ENCODE data around the gene GPR6.

The GPR6 gene

DNA sequence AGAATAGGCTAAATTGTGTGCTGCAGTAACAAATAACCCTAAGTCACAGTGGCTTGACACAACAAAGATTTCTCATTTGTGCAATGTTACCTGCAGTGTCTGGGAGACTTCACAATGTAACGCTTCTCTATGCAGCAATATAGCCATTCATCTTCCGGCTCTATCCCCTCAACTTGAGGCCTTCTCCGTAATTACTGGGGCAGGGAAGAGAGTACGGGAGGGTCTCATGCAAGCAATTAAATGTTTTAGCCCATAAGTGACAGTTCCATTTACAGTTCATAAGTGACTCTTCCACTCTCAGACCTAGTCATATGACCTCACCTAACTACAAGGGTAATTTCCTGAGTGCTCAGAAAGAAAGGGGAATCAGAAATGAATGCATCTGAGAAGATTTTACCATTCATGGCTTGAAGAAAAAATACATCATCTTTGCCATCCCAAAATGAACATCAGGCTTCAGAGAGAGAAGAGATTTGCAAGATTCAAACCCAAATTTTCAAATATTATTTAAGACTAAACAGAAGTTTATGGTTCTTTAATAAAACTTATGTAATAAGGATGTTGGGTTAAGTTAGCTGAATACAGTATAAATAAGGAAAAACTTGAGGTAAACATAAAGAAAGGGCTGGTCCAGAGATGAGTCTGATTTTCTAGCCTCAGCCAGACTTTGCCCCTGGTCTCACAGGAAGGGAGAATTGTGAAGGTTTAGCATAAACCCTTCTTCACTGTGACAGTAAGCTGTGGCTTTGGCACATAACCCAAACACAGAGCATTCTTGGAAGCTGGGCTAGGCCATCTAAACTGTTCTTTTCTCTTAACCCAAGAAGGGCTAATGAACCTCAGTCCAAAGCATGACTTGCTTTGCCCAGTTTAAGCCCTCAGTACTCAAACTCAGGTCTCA, 13.3 kb downstream of the GPR6 start:
- DNase-seq (ENCODE audit: low read depth) = no peak
- no peak overlapping the region for H3K4me3 ChIP-seq (ENCODE audit: low read depth, low read length)

DNA sequence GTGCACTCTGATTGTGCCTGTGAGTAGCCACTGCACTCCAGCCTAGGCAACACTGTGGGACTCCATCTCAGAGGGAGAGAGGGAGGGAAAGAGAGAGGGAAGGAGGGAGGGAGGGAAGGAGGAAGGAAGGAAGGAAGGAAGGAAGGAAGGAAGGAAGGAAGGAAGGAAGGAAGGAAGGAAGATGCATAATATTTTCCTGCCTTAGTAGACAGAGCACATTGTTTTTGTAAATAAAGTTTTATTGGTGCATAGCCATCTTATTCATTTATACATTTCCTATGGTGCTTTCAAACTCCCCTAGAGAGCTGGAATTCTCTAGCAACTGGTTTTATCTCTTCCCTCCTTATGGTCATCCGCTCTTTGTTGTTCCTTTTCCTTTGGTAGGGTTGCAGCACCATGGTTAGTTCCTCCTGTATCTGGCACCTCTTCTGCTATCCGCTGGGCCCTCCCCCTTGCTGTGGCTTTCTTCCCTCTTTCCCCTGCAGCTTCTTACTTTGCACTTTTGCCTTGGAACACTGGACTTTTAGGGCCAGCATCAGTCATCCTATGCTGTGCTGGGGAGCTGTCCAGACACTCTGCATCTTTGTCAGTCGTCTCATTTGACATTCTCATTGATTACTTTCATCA, 20.2 kb downstream of the GPR6 start:
- no peak for DNase-seq (ENCODE audit: low read depth)
- no peak overlapping the region for H3K4me3 ChIP-seq (ENCODE audit: low read depth, low read length)

DNA sequence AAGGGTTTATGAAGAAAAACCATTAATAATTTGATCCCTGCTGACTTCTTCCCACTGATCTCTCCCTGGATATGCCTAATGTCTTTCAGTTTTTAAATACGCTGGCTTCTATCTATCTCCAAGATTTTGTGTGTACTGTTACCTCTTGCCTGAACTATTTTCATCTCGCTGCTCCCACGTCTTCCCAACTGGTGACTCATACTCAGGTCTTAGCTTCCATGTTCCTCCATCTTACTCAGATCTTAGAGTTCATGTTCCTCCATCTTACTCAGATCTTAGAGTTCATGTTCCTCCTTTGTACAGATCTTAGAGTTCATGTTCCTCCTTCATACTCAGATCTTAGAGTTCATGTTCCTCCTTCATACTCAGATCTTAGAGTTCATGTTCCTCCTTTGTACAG, 21.6 kb downstream of the GPR6 start:
- no peak overlapping the region for H3K4me3 ChIP-seq (ENCODE audit: low read depth, low read length)
- no peak for DNase-seq (ENCODE audit: low read depth)

DNA sequence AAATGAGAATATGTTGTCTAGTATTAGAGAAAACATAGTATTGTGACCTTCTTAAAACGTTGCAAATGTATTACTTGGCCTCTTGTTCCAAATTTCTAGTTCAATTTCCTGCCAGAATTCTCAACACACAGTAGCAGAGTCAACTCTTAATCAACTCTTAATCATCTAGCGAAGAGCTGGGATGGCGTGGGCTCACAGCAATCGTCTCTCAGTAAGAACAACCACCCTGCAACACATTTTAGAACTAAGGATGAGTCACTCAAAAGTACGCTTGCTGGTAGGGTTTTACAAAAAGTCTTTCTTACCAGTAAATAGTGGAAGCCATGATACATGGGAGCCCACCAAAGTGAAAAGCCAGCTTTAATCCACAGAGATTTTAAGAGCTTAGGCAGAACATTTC, 24.6 kb downstream of the GPR6 start:
- H3K4me3 ChIP-seq (ENCODE audit: low read depth, low read length) = no peak overlapping the region
- DNase-seq (ENCODE audit: low read depth) = no peak

DNA sequence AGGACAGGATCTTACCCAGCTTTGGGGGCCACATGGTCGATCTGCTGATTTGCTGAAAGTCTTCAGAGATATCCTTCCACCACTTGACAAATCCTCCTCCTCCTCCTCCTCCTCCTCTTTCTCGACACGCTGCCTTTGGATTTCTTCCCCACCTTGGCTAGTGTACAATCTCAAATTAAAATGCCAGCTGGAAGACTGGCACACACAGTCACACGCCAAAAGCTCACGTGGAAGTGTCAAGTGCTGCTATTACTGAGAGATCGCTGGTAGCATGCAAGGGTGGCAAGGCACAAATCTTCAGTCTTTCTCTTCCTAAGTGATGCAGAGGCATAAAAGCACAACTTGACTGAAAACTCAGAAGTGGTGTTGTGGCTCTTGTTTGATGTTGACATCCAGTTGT, 35.3 kb downstream of the GPR6 start:
- no peak overlapping the region for H3K4me3 ChIP-seq (ENCODE audit: low read depth, low read length)
- DNase-seq (ENCODE audit: low read depth) = no peak

DNA sequence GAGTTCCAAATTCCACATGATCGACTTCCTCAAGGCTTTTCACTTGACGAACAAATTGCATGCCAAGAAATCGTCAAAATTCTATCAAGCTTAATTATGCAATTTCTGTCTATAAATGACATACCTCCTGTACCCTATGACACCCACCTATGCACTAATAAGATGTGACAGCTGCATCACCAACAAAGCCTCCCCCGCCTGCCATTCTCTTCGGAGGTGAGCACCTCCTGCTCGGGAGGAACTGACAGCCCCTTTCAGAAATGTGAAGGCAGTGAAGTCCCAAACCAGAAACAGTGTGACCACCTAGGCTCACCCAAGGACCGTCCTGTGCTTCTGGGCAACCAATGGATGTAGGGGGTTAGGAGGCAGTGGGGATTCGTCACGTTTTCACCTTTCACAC, 37.1 kb downstream of the GPR6 start:
- no peak overlapping the region for H3K4me3 ChIP-seq (ENCODE audit: low read depth, low read length)
- DNase-seq (ENCODE audit: low read depth) = no peak

DNA sequence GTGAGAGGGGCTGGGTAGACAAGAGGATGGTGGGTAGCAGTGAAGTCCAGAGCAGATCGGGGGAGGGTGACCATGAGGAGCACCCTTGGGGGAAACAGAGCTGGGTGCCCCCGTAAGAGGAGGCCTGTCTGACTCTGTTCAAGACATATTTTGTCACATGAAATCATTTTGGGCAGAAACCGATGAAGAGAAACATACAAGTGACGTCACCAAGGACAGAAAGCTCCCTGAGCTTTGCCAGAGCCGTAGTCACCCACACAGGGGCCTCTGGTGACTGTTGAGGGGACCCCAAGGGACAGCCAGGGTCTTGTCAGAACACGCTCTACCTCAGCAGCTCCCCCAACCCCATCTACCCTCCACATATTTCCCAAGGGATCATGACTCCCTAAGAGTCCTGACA, 39.2 kb downstream of the GPR6 start:
- no peak for DNase-seq (ENCODE audit: low read depth)
- H3K4me3 ChIP-seq (ENCODE audit: low read depth, low read length) = no peak overlapping the region

DNA sequence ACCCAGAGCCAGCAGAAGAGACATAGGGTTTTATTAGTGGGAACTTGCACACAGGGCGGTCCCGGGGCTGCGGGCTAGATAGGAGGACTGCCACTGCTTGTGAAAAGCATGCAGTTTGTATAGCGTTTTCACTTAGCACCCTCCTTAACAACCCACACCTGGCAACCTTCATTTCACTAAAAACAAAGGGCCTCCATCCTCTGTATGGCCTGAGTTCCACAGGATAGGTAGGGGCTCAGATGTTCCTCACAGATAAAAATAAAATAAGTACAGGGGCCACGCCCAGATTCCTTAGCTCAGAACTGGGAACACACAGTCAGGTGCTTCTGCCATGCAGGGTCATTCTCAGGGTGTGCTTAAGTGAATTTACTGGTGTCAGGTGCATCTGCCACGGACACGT, 39.8 kb downstream of the GPR6 start:
- no peak for DNase-seq (ENCODE audit: low read depth)
- H3K4me3 ChIP-seq (ENCODE audit: low read depth, low read length) = no peak overlapping the region

DNA sequence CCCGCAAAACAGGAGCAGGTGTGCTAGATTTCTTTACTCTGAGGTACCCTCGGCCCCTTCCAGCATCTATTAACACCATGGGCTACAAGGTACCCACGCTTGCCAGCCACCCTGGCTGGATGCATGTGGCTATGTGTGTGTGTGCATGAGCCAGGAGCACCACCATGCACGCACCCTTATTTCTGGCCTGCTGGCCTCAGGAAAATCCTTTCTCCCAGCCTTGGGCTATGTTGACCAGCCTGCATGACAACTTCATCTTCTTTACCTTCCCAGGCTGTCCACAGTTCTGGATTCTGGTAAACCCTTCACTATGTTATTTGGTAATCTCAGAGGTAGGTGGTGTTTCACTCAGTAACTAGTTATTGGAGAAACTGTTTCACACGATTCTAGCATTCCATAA, 40.4 kb downstream of the GPR6 start:
- DNase-seq (ENCODE audit: low read depth) = no peak
- no peak overlapping the region for H3K4me3 ChIP-seq (ENCODE audit: low read depth, low read length)

DNA sequence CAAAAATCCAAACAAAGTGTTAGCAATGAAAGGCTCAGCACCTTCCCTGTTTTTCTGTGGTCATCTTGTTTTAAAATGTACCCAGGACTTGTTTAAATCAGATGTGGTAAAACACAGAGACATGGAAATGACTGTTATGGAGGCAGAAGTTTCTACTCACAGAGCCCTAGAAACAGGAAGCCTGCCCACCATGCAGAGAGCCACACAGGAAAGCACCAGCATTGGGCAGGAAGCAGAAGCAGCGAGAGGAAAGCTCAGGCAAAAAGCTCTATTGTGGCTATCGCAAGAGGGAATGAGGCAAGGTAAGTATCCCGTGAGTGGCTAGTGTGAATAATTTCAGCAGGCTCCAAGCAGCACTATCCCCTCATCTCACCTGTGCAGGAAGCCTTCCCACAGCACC, 42.8 kb downstream of the GPR6 start:
- H3K4me3 ChIP-seq (ENCODE audit: low read depth, low read length) = no peak overlapping the region
- DNase-seq (ENCODE audit: low read depth) = no peak

DNA sequence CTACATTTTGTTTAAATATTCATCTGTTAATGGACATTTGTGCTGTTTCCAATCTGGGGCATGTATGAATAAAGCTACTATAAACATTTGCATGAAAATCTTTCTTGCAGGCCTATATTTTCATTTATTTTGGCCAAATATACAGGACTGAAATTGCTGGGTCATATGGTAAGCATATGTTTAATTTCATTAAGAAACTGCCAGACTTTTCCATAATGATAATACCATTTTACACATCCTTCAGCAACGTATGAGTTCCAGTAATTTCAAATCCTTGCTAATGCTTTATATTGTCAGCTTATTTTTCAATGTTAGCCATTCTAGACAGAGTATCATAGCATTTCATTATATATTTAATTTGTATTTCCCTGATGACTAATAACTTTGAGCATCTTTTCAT, 51.0 kb downstream of the GPR6 start:
- DNase-seq (ENCODE audit: low read depth) = no peak
- no peak overlapping the region for H3K4me3 ChIP-seq (ENCODE audit: low read depth, low read length)

Data from skeletal muscle cell (primary cell).